Keratinocyte (primary cell): ENCODE results near the gene ZG16B.

Source experiments
- CTCF ChIP-seq, 3 experiments: IDR thresholded peaks in 1 of 3; conservative IDR thresholded peaks in 1 of 3; optimal IDR thresholded peaks in 1 of 3; 2 replicates in 2 of 3; 3 replicates in 1 of 3; pipeline versions ENCODE3 to v1.5.1; 2011; ENCODE audit warnings: low read length in 3 of 3, mild to moderate bottlenecking in 3 of 3, moderate library complexity in 2 of 3, control low read depth in 1 of 3, inconsistent platforms in 1 of 3; ENCODE audit not compliant: insufficient read depth in 2 of 3; ENCODE audit errors: extremely low read depth in 1 of 3
- EZH2 ChIP-seq: IDR thresholded peaks from one replicate; pipeline ENCODE4 v1.6.1; 2012; ENCODE audit warnings: inconsistent platforms, mild to moderate bottlenecking, low read length, moderate library complexity

- TF ChIP-seq CTCF (optimal IDR thresholded peaks at IDR 0.05 in 1 of 3, IDR thresholded peaks at IDR 0.05 in 1 of 3, conservative IDR thresholded peaks at IDR 0.05 in 1 of 3; ENCODE audit: extremely low read depth in 1 of 3, insufficient read depth in 2 of 3, low read length in 3 of 3) (no peak), EZH2 (no peak)
These were observed 49.9 kb downstream of the ZG16B start for GRCh38 chr16:2879854-2880508.
